CD4-positive, alpha-beta T cell treated with Interferon gamma for 1 hour (primary cell): ENCODE measurements around the gene TMEM154.

ENCODE experiments used
- DNase-seq: peaks from one replicate; pipeline ENCODE4 v3.0.0-alpha.2; 2020

TMEM154 gene

GRCh38 chr4:152588869-152589268, 90.9 kb downstream of the TMEM154 start:
- DNase-seq = no peak

- DNase-seq = no peak
These were observed 92.7 kb downstream of the TMEM154 start for GRCh38 chr4:152587127-152587526.

DNA sequence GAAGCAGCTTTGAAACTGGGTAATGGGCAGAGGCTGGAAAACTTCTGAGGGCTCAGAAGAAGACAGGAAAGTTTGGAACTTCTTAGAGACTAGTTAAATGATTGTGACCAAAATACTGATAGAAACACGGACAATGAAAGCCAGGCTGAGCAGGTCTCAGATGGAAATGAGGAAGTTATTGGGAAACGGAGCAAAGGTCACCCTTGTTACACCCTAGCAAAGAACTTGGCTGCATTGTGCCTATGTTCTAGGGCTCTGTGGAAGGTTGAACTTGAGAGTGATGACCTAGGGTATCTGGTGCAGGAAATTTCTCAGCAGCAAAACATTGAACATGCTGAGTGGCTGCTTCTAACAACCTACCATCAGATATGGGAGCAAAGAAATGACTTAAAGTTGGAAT, 93.1 kb downstream of the TMEM154 start:
- no peak for DNase-seq

DNA sequence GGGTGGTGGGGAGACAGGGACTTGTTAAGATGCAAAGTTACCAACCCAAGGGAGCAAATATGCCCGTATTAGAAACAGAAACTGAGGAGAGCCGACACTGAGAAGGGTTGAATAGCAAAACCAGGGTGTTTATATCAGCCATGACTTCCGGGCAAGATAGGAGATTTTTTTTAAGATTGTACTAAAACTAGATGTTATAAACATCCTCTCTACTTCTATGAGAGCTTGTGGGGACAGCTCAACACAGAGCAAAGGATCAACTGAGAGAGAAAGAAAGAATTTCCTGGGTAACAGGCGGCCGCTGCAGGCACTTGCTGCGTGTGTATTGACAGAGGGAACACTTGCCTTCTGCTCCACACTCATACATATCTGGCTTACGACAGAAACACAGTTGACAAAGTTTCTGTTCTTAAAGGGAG, 94.8 kb downstream of the TMEM154 start:
- no peak for DNase-seq

- no peak for DNase-seq
These were observed 98.1 kb downstream of the TMEM154 start for GRCh38 chr4:152581536-152582160.

DNA sequence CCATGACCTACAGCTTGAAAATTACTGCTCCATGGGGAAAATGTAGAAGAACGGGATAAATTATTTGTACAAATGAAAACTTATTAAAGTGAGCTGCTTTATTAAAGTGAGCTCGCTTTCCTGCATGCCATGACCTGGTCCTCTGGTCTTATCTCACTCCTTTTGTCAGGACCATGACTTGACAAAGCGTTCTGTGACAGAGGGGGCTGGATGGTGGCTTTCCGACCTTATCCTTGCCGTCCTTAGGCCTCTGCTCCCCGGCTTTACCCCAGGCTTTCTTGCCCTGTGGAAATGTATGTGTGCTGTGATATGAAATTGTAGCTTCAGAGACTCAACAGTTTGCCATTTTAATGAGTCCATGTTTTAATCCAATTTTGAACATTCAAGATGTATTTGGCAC, 99.9 kb downstream of the TMEM154 start:
- no peak for DNase-seq

DNA sequence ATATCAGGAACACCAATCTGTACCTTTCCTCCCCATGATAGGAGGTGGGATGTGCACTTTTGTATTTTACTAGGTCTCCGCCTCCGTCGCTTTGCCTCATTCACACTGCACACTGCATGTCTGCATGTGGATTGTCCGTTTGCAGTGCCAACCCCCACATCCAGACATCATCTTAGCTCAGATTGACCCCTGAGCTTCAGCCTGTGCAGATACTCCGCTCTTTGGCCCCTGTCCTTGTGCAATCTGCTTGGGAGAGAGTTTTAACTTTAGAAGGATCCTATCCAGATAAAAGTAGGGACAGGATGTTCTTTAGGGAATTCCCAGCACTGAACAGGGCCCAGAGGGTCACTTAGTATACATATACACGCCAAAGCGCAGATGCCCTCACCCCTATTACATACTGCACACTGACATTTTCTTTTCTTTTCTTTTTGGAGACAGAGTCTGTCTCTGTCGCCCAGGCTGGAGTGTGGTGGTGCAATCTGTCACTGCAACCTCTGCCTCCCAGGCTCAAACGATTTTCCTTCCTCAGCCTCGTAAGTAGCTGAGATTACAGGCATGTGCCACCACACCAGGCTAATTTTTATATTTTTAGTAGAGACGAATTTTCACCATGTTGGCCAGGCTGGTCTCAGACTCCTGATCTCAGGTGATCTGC, 100.6 kb downstream of the TMEM154 start:
- no peak for DNase-seq

GRCh38 chr4:152578670-152579069, 101.1 kb downstream of the TMEM154 start:
- DNase-seq = no peak

- DNase-seq = no peak
These were observed 101.9 kb downstream of the TMEM154 start for GRCh38 chr4:152577708-152578396.

DNA sequence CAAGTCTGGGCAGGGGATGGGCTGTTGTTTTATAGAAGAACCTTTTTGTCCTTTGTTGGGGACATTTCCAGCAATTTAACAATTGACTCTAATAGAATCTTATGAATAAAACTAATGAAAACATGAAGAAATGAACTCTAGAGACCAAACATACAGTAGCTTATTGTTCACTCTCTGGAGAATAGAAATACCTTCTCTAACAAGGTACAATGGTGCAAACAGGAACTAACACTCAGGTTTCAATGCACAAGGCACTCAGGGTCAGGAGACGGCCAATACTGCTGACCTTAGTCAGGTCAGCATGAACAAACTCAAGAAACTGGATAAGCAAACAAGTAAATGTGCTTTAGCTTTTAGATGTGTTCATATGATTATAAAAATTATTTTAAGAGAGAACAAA, 104.3 kb downstream of the TMEM154 start:
- no peak for DNase-seq

DNA sequence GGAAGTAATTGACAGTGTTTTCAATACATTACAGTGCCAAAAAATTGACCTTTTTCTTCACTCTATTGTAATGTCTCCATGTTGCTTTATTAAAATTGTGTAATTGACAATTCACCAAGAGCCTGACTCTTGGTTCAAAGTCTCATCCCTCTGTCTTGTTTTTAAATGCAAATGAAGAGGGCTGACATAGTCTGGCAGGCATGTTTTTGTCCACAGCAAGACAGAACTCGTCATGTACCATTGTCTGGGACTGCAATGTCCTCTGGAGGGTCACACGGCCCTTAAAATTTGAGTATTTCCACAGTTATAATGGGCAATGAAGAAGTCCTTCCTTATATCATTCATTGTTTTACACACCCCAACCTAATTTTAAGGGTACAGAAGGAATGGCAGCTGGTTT, 105.9 kb downstream of the TMEM154 start:
- DNase-seq = no peak

DNA sequence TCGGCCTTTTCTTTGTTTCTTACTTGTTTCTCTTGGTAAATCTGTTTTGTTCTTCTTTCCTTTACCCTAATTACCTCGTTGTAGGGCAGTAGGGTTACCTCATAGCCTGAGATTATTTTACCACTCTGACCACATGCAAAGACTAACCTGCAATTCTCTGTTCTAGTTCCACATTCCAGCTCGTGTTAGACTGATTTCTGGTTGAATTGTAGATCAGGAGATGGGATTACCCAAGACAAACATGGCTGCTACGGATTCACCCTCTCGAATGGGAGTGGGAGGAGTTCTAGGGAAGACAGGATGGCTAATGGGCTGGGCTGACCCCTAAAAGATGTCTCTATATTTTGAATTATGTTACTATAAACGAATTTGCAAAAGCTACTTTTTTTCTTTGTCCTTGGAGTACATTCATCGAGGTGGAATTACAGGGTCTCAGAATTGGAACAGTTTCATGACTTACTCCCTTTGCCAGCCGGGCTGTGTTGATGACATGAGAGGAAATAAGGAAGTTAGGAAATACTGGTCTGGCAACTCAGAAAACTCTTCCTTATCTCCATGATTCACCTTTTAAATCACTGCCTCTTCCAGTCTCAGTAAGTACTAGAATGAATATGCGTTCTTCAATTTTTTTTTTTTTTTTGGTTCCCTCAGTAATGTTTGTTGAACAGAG, 107.2 kb downstream of the TMEM154 start:
- no peak for DNase-seq

- no peak for DNase-seq
These were observed 108.0 kb downstream of the TMEM154 start for GRCh38 chr4:152571770-152572169.

- no peak for DNase-seq
These were observed 108.5 kb downstream of the TMEM154 start for GRCh38 chr4:152571296-152571695.
